B cell (primary cell): ENCODE data around the gene CDCA5. TPM values are rescaled to one million over a fixed set of nuclear protein-coding genes. Genes with fewer than 3 reads are reported as not detected.

Experiments used
- ATAC-seq: fragments of 200-7000 bp; cut with Tn5 transposase; one replicate; pipeline ENCODE4 v1.10.0; 2021; ENCODE audit warnings: low read depth, mild to moderate bottlenecking, moderate number of reproducible peaks, moderate library complexity
- CTCF ChIA-PET: fragments of 350-600 bp; sonication (Branson Sonifier 250); formaldehyde crosslinking; loops from one replicate; lab custom pipeline; 2021; ENCODE audit warnings: antibody characterized with exemption, inconsistent platforms; lab: Charles Lee
- POLR2A ChIA-PET: fragments of 350-600 bp; sonication (Branson Sonifier 250); formaldehyde crosslinking; loops from one replicate; lab custom pipeline; 2021; ENCODE audit warnings: antibody characterized with exemption; lab: Charles Lee
- DNase-seq: peaks from one replicate; pipeline ENCODE4 v3.0.0; 2013
- H2AFZ ChIP-seq: 2 replicates; pipeline ENCODE4 v1.6.1; 2012; ENCODE audit warnings: mild to moderate bottlenecking, low read depth, low read length; ENCODE audit not compliant: insufficient read depth, poor library complexity, severe bottlenecking
- H3K27ac ChIP-seq, 2 donors: 1 replicate in 1 of 2; 2 replicates in 1 of 2; pipeline ENCODE4 v1.5.1; 2012 to 2013; ENCODE audit warnings: low read length in 2 of 2, mild to moderate bottlenecking in 2 of 2, moderate library complexity in 1 of 2
- H3K27me3 ChIP-seq, 4 experiments: fragments of 200-600 bp in 1 of 4; sonication (generic) in 1 of 4; replicated peaks in 1 of 4; 1 replicate in 2 of 4; 2 replicates in 2 of 4; pipeline versions ENCODE4 v1.6.1 to v1.7.0; 2013 to 2016; ENCODE audit warnings: low read length in 3 of 4, mild to moderate bottlenecking in 2 of 4, mixed read lengths in 1 of 4, moderate library complexity in 1 of 4; ENCODE audit not compliant: insufficient read depth in 4 of 4, control insufficient read depth in 3 of 4; ENCODE audit errors: control extremely low read depth in 1 of 4
- H3K36me3 ChIP-seq, 2 experiments: replicated peaks in 1 of 2; 1 replicate in 1 of 2; 2 replicates in 1 of 2; pipeline versions ENCODE4 v1.6.1 to v1.7.1; 2013; ENCODE audit warnings: low read length in 1 of 2; ENCODE audit not compliant: insufficient read depth in 2 of 2, control insufficient read depth in 1 of 2; ENCODE audit errors: control extremely low read depth in 1 of 2, extremely low read depth in 1 of 2
- H3K4me1 ChIP-seq, 2 donors: fragments of 200-600 bp in 1 of 2; sonication (generic) in 1 of 2; 1 replicate in 1 of 2; 2 replicates in 1 of 2; pipeline versions ENCODE4 v1.5.1 to v1.6.1; 2013 to 2017; ENCODE audit warnings: low read length in 2 of 2; ENCODE audit not compliant: control insufficient read depth in 2 of 2, insufficient read depth in 2 of 2
- H3K4me2 ChIP-seq: replicated peaks from 2 replicates; pipeline ENCODE3; 2012; ENCODE audit warnings: mild to moderate bottlenecking, low read depth, low read length; ENCODE audit not compliant: poor library complexity, severe bottlenecking
- H3K4me3 ChIP-seq, 5 experiments: fragments of 200-600 bp in 1 of 5; sonication (generic) in 1 of 5; 1 replicate in 3 of 5; 2 replicates in 2 of 5; pipeline versions ENCODE4 v1.5.1 to v1.7.0; 2011 to 2016; ENCODE audit warnings: low read length in 4 of 5, mild to moderate bottlenecking in 4 of 5, low read depth in 2 of 5, control low read depth in 1 of 5, moderate library complexity in 1 of 5; ENCODE audit not compliant: insufficient read depth in 1 of 5; ENCODE audit errors: control extremely low read depth in 1 of 5, extremely low read depth in 1 of 5
- H3K79me2 ChIP-seq: fragments of 200-600 bp; sonication (generic); one replicate; pipeline ENCODE4 v1.6.0; 2016; ENCODE audit warnings: low read length; ENCODE audit not compliant: control insufficient read depth, insufficient read depth
- H3K9ac ChIP-seq: fragments of 200-600 bp; sonication (generic); 2 replicates; pipeline ENCODE4 v1.6.1; 2017; ENCODE audit warnings: mild to moderate bottlenecking, low read length, moderate library complexity
- H3K9me3 ChIP-seq, 3 donors: one replicate each; pipeline versions ENCODE4 v1.6.1 to v1.7.1; 2013; ENCODE audit warnings: low read length in 2 of 3; ENCODE audit not compliant: control insufficient read depth in 2 of 3, insufficient read depth in 1 of 3; ENCODE audit errors: control extremely low read depth in 1 of 3
- H4K20me1 ChIP-seq: 2 replicates; pipeline ENCODE4 v1.6.0; 2012; ENCODE audit warnings: mild to moderate bottlenecking, low read length; ENCODE audit not compliant: insufficient read depth, control insufficient read depth, poor library complexity, severe bottlenecking
- H3K27ac Mint-ChIP-seq: one replicate; pipeline ENCODE4 v1.8.0; 2021; ENCODE audit warnings: mixed read lengths
- H3K27me3 Mint-ChIP-seq: one replicate; pipeline ENCODE4 v1.8.0; 2021; ENCODE audit warnings: mixed read lengths
- H3K4me1 Mint-ChIP-seq: one replicate; pipeline ENCODE4 v1.8.0; 2021; ENCODE audit warnings: mixed read lengths
- H3K4me3 Mint-ChIP-seq: one replicate; pipeline ENCODE4 v1.8.0; 2021; ENCODE audit warnings: mixed read lengths
- H3K9me3 Mint-ChIP-seq: one replicate; pipeline ENCODE4 v1.8.0; 2022; ENCODE audit warnings: mixed read lengths; ENCODE audit not compliant: insufficient read depth
- EZH2 ChIP-seq: IDR thresholded peaks from 2 replicates; pipeline ENCODE4 v1.6.1; 2012; ENCODE audit warnings: borderline replicate concordance, low read depth, mild to moderate bottlenecking, moderate library complexity, low read length; ENCODE audit not compliant: insufficient read depth, poor library complexity, severe bottlenecking
- WGBS: methylation state at CpG from one replicate; pipeline ENCODE4 v1.1.5; 2013; ENCODE audit warnings: missing lambda C conversion rate; ENCODE audit not compliant: insufficient coverage; 5-methylcytosine and 5-hydroxymethylcytosine counted together
- intact Hi-C: fragments of 100-400 bp; cut with micrococcal nuclease; formaldehyde crosslinking; loops from one replicate; pipeline ENCODE4 v1.10.0; 2022
- polyA plus RNA-seq: library from polyadenylated mRNA; depleted of rRNA; stranded (reverse); fragments of >200 nt; gene quantifications from 2 replicates; pipeline ENCODE4 v1.2.3, GENCODE V29; 2012
- total RNA-seq, 2 donors: library from RNA; stranded (reverse); fragments of 120-200 nt in 1 of 2; gene quantifications; 1 replicate in 1 of 2; 2 replicates in 1 of 2; pipeline versions ENCODE4 v1.2.3 to v1.2.4, GENCODE V29; 2013 to 2022
- TF ChIP-seq, protein P1 (sequence below): fragments of 200-600 bp; IDR thresholded peaks from one replicate; pipeline ENCODE4 v1.8.0; 2022; ENCODE audit warnings: antibody characterized with exemption, mild to moderate bottlenecking

Gene CDCA5
- total and polyA plus RNA-seq, 2 donors (not counting 1 experiment from before 2014, with no cell fraction given) = 1.1 to 1.4 TPM

GRCh38 chr11:65126624-65127274, 42.9 kb upstream of the CDCA5 start:
- Histone ChIP-seq H3K36me3 (peaks cover 3 to 77% of the 10 kb centered on the region in 2 experiments), H3K9ac (no peak overlapping the region), H3K4me3 (no peak overlapping the region), H4K20me1 (peaks cover 70% of the 10 kb centered on the region), H3K4me1 (peaks cover 34 to 53% of the 10 kb centered on the region in 2 donors), H3K27ac (peak overlapping the region in 1 of 2 donors; percentile 7), H3K79me2 (peaks cover 77% of the 10 kb centered on the region), H3K9me3 (no peaks in the 10 kb centered on the region), H3K27me3 (no peaks in the 10 kb centered on the region), H3K4me2 (no peak overlapping the region), H2AFZ (no peak overlapping the region)
- no peak for ATAC-seq
- ChIA-PET POLR2A (interaction anchor here (0.5 kb wide), 1 partner anchor 19 kb away, joined by 3 read pairs; no protein-coding TSS in a partner anchor), CTCF (interaction anchor here (4.4 kb wide), 1 partner anchor 15 kb away, joined by 20 read pairs; the partner anchor contains the start of gene TM7SF2)
- peaks cover 47% of the 10 kb centered on the region for H3K4me1 Mint-ChIP-seq
- WGBS = 74% methylated on average over 4 of the region's 6 CpGs
- no peaks in the 10 kb centered on the region for H3K9me3 Mint-ChIP-seq
- H3K27me3 Mint-ChIP-seq = no peaks in the 10 kb centered on the region
- TF ChIP-seq, protein P1, sequence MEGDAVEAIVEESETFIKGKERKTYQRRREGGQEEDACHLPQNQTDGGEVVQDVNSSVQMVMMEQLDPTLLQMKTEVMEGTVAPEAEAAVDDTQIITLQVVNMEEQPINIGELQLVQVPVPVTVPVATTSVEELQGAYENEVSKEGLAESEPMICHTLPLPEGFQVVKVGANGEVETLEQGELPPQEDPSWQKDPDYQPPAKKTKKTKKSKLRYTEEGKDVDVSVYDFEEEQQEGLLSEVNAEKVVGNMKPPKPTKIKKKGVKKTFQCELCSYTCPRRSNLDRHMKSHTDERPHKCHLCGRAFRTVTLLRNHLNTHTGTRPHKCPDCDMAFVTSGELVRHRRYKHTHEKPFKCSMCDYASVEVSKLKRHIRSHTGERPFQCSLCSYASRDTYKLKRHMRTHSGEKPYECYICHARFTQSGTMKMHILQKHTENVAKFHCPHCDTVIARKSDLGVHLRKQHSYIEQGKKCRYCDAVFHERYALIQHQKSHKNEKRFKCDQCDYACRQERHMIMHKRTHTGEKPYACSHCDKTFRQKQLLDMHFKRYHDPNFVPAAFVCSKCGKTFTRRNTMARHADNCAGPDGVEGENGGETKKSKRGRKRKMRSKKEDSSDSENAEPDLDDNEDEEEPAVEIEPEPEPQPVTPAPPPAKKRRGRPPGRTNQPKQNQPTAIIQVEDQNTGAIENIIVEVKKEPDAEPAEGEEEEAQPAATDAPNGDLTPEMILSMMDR = no peak
- TF ChIP-seq EZH2 = no peak
- peak overlapping the region; percentile 15 for H3K27ac Mint-ChIP-seq
- intact Hi-C loops = no loop called here
- DNase-seq = peak; percentile 8
- no peak overlapping the region for H3K4me3 Mint-ChIP-seq
